GM19025 (cell line): ENCODE results near the gene USP22.
A peak's percentile ranks its signal among the peaks of the same experiment; 100 is the strongest.

Source experiments
- ATAC-seq: cut with Tn5 transposase; IDR thresholded peaks from one replicate; pipeline ENCODE4 v1.9.1; 2021; ENCODE audit warnings: mild to moderate bottlenecking, low read depth, moderate library complexity; ENCODE audit not compliant: unreplicated experiment

USP22 gene

GRCh38 chr17:21053056-21053455, 10.2 kb upstream of the USP22 start:
- peak; percentile 69 for ATAC-seq

- no peak for ATAC-seq
Measured at GRCh38 chr17:21049457-21049856, 6.6 kb upstream of the USP22 start.

DNA sequence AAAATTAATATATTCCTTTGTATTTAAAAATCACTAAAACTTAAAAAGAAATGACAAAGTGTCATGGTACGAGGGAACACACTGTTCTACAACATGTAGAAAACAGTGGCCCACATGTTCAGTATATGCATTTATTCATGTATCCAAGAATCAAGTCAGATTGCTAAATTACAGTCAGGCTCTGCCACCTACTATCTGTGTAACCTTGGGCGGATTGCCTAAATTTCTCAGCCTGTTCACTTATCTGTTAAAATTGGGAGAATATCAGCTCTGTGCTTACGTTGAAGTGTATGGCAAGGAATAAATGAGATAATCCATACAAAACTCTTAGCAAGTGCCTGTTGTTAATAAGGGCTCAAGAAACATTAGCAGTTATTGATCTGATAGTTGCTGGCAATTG, 3.4 kb upstream of the USP22 start:
- no peak for ATAC-seq

- no peak for ATAC-seq
Measured at GRCh38 chr17:21044971-21045370, 2.2 kb upstream of the USP22 start.

DNA sequence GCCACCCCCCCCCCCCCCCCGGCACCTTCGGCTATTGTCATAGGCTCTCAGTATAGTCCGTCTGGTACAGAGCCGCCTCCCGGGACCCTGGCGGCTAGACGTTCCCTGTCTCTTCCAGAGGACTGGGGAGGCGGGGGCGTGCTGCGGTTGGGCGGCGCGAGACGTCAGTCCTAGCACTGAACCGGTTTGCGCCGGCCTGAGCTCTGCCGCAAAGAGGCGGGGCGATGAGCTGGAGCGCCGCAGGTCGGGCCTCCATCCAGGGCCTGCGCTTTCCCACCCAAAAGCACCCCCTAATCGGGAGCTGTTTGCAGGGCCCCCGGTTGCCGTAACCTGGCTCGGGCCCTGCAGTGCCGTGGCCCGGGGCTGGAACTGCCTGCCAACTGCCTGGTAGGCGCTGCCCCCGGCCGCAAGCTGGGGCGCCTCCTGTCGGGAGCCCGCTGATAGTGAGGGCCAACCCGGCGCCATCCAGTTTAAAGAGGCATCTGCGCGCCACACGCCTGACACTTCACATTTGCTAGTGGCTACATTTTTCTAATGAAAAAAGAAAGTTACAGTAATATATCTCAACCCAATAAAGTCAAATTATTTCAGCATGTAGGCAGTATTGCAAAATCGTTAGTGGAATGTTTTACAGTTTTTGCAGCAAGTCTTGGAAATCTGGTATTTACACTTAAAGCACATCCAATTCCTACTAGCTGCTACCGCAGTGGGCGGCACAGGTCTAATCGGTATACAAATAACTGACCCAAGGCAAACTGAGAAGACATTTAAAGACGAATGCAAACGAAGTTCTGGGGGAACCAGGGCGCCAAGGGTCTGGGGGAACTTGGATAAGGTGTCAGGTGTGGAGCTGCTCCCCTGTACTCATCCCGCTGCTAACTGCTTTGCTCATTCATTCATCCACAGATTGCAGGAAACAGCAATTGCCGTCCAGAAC, 753 bp upstream of the USP22 start:
- ATAC-seq = peak; percentile 85

- no peak for ATAC-seq
Measured at GRCh38 chr17:21041741-21042457, 912 bp downstream of the USP22 start.

GRCh38 chr17:21039839-21040575, 2.8 kb downstream of the USP22 start:
- ATAC-seq = no peak

DNA sequence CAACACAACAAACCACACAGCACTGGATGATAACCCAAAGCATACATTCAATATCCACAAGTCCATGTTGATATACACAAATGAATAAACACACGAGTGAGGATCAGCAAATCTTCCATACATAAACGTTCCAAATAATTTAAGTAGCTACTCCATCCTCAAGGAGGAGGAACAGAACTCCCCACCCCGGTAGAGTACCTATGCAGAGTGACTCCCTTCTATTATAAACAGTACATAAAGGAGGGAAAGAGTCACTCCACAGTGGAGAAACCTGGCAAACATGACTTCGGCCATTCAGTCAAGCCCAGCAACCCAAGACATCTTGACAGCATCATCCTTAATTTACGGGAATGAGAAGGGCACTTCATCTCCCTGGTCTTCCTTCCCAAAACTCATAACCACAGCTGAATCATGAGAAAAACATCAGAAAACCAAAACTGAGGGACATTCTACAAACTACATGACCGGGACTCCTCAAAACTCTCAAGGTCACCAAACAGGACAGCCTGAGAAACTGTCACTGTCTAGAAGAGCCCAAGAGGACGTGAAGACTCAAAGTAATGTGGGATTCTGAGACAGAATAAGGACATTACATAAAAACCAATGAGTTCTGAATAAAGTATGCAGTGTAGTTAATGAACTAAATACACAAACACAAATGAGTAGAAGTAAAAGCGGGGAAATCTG, 5.6 kb downstream of the USP22 start:
- ATAC-seq = no peak

GRCh38 chr17:21036361-21036881, 6.4 kb downstream of the USP22 start:
- ATAC-seq = no peak

- ATAC-seq = no peak
Measured at GRCh38 chr17:21035406-21035805, 7.4 kb downstream of the USP22 start.

- peak; percentile 49 for ATAC-seq
Measured at GRCh38 chr17:21034340-21035235, 8.2 kb downstream of the USP22 start.

- ATAC-seq = no peak
Measured at GRCh38 chr17:21033350-21033749, 9.5 kb downstream of the USP22 start.

DNA sequence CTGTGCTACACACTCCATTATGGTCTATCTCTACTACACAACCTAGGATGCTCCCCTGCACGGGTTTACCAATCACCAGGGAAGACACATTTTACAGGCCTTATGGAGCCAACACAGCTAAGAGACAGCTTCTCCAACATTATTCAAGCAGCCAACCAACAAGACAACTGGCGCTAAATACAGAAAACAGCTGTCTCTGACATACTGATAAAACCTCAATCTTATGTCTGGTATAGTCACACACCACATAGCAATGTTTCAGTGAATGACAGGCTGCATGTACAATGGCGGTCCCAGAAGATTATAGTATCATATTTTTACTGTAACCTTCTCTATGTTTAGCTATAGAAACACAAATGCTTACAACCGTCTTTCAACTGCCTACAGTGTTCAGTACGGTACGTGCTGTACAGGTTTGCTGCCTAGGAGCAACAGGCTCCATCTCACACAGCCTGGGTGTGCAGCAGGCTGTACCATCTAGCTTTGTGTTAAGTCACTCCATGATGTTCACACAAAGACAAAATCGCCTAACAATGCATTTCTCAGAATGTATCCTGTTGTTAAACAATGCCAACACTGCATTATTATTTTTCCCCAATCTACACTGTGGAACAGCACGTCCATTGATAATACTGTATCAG, 10.9 kb downstream of the USP22 start:
- no peak for ATAC-seq

- ATAC-seq = no peak
Measured at GRCh38 chr17:21030375-21030774, 12.4 kb downstream of the USP22 start.

DNA sequence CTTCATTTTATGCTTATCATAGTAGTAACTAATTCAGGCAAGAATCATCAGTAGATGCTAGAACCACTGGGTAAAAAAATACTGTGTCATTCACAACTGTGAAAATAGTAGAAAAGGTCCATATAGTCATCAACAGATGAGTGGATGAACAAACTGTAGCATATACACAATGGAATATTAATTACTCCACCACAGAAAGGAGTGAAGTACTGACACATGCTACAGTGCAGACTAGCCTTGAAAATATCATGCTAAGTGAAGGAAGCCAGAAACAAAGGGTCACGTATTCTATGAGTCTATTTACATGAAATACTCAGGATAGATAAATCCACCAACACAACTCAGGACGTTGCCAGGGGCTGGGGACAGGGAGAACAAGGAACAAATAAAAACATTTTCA, 13.3 kb downstream of the USP22 start:
- ATAC-seq = no peak

DNA sequence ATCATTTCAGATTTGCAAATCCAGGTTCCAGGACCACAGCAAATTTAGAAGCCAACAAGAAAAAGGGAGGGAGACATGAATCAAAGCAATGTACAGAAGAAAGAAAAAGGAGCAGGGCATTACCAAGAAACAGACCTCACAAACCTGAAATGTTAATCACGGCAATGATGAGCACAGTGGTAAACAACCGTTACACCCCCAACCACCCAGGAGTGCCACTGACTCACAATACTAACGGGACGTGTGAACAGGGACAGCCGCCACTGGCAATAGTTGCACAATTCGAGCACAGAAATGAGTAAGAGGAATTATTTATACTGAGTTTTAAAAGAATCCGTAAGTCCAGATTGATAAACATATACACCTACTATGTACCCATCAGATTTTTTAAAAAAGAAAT, 13.8 kb downstream of the USP22 start:
- no peak for ATAC-seq

DNA sequence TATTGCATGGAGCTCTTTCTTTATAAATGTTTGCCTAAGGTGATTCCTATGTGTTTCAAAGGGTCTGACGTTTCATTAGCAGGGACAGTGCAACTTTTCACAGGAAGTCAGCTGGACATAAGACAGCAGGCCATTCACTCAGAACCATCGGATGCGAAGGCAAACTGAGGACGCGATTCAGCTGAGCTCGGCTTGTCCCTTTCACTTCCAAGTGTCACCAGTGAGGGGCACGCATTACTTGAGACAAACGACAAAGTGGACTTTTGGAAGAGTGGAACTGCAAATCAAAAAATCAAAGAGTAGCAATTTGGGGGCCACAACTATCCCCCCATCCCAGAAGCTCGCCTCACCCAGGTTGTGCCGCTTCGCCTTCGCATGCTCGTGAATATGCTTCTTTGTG, 14.6 kb downstream of the USP22 start:
- ATAC-seq = no peak

DNA sequence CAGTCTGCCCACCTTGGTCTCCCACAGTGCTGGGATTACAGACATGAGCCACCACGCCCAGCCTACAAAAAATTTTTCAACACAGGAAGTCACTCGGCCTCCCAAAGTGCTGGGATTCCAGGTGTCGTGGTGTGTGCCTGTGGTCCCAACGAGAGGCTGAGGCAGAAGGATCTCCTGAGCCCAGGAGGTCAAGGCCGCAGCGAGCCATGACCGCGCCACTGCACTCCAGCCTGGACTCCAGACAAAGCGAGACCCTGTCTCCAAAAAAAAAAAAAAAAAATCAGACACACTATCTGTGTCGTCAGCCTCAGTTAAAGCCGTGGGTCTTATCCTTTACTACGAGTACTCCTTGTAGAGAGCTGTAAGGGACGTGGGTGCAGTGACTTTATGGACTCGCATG, 15.8 kb downstream of the USP22 start:
- ATAC-seq = no peak

DNA sequence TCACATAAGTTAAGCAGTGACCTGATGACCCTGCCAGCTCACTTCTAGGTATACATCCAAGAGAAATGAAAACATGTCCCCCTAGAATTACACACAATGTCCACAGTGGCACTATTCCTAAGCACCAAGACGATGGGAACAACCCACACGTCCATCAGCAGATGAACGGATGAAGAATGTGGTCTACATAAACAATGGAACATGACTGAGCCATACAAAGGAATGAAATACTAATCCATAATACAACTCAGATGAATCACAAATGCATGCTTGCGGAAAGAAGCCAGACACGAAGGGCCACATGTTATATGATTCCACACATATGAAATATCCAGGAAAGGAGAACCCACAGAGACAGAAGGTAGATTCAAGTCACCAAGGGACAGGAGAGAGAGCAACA, 17.4 kb downstream of the USP22 start:
- ATAC-seq = no peak
